HepG2 (cell line): ENCODE measurements around the gene LDLR. TPM values are rescaled to one million over a fixed set of nuclear protein-coding genes. Genes with fewer than 3 reads are reported as not detected.

Experiments
- ATAC-seq: fragments of 200-7000 bp; cut with Tn5 transposase; 3 replicates; pipeline ENCODE4 v1.9.1; 2020; ENCODE audit warnings: mild to moderate bottlenecking, moderate library complexity
- BruUV-seq: library from RNA; stranded (reverse); fragments of 400-500 nt; replicated peaks from 2 replicates; lab custom pipeline; 2021; lab: Mats Ljungman, UMichigan
- CTCF ChIA-PET: fragments of 300-600 bp; formaldehyde crosslinking; extraction: SDS; loops from one replicate; lab custom pipeline; 2021; ENCODE audit warnings: low total read pairs, inconsistent platforms, low intra/inter-chr PET ratio; lab: Yijun Ruan, JAX
- POLR2A ChIA-PET: fragments of 350-600 bp; sonication (Branson Sonifier 250); formaldehyde crosslinking; loops from one replicate; lab custom pipeline; 2020; ENCODE audit warnings: antibody characterized with exemption, inconsistent platforms; lab: Yijun Ruan, JAX
- DNase-seq: peaks from one replicate; pipeline ENCODE4 v3.0.0-alpha.2; 2015; ENCODE audit warnings: low spot score
- FAIRE-seq: peaks from 3 replicates; lab custom pipeline; 2011; peaks lifted over from hg19 to GRCh38; lab: Jason Lieb, UNC
- H2AFZ ChIP-seq: one replicate; pipeline ENCODE4 v1.6.1; 2011; ENCODE audit warnings: low read length, inconsistent platforms
- H3K27ac ChIP-seq: fragments of 300-600 bp; 3 replicates; pipeline ENCODE4 v1.8.0; 2011; ENCODE audit warnings: mixed run types, mild to moderate bottlenecking, mixed read lengths, low read length, inconsistent platforms; ENCODE audit not compliant: insufficient read depth; ENCODE audit errors: extremely low read length
- H3K27me3 ChIP-seq, 2 experiments: fragments of 200-600 bp in 1 of 2; 2 replicates in 1 of 2; 3 replicates in 1 of 2; pipeline versions ENCODE4 v1.6.0 to v1.8.0; 2011; ENCODE audit warnings: low read length in 2 of 2, mild to moderate bottlenecking in 2 of 2, moderate library complexity in 2 of 2, inconsistent platforms in 1 of 2; ENCODE audit not compliant: insufficient read depth in 2 of 2, control insufficient read depth in 1 of 2
- H3K36me3 ChIP-seq, 2 experiments: fragments of 200-600 bp in 1 of 2; replicated peaks in 1 of 2; 2 replicates in 1 of 2; 3 replicates in 1 of 2; pipeline versions ENCODE4 v1.5.1 to v1.8.0; 2011; ENCODE audit warnings: low read length in 2 of 2, inconsistent platforms in 1 of 2; ENCODE audit not compliant: insufficient read depth in 2 of 2, control insufficient read depth in 1 of 2
- H3K4me1 ChIP-seq: 2 replicates; pipeline ENCODE4 v1.5.1; 2012; ENCODE audit warnings: low read length, inconsistent platforms; ENCODE audit not compliant: insufficient read depth
- H3K4me2 ChIP-seq: 2 replicates; pipeline ENCODE4 v1.6.0; 2011; ENCODE audit warnings: low read depth, low read length, inconsistent platforms
- H3K4me3 ChIP-seq, 3 experiments: fragments of 200-600 bp in 1 of 3; sonication (generic), shearing (Covaris generic) in 1 of 3; replicated peaks in 1 of 3; 2 replicates each; pipeline ENCODE4 v1.5.1; 2011 to 2016; ENCODE audit warnings: low read length in 3 of 3, inconsistent platforms in 2 of 3, low read depth in 2 of 3, mild to moderate bottlenecking in 2 of 3, control low read depth in 1 of 3, mixed read lengths in 1 of 3; ENCODE audit not compliant: insufficient read depth in 1 of 3
- H3K79me2 ChIP-seq: one replicate; pipeline ENCODE4 v1.6.1; 2011; ENCODE audit warnings: low read length, inconsistent platforms; ENCODE audit not compliant: insufficient read depth
- H3K9ac ChIP-seq: 2 replicates; pipeline ENCODE4 v1.6.0; 2011; ENCODE audit warnings: mild to moderate bottlenecking, low read depth, low read length, inconsistent platforms; ENCODE audit not compliant: insufficient read depth
- H3K9me3 ChIP-seq: 2 replicates; pipeline ENCODE4 v1.5.1; 2012; ENCODE audit warnings: mild to moderate bottlenecking, low read length
- H4K20me1 ChIP-seq: 2 replicates; pipeline ENCODE4 v1.6.0; 2011; ENCODE audit warnings: inconsistent platforms, mild to moderate bottlenecking, low read length, moderate library complexity; ENCODE audit not compliant: insufficient read depth
- AGO2 ChIP-seq: fragments of 200-400 bp; formaldehyde crosslinking; optimal IDR thresholded peaks from 2 replicates; pipeline ENCODE3; 2017; ENCODE audit warnings: mild to moderate bottlenecking, low read depth, low read length, moderate library complexity
- YEATS4 ChIP-seq: sonication (generic); formaldehyde crosslinking; IDR thresholded peaks from 2 replicates; pipeline ENCODE4 v1.4.0; 2020; ENCODE audit warnings: missing genetic modification reagents, borderline replicate concordance
- ZFP91 ChIP-seq: sonication (generic); formaldehyde crosslinking; IDR thresholded peaks from 2 replicates; pipeline ENCODE4 v1.9.0; 2022; ENCODE audit warnings: missing genetic modification reagents, mild to moderate bottlenecking, borderline replicate concordance
- ZNF558 ChIP-seq: sonication (generic); formaldehyde crosslinking; IDR thresholded peaks from 2 replicates; pipeline ENCODE4 v1.9.0; 2022; ENCODE audit warnings: mild to moderate bottlenecking, missing genetic modification reagents, borderline replicate concordance
- ZNF629 ChIP-seq: sonication (generic); formaldehyde crosslinking; conservative IDR thresholded peaks from 2 replicates; pipeline ENCODE4 v1.5.0; 2020; ENCODE audit warnings: missing genetic modification reagents
- ZNF639 ChIP-seq: conservative IDR thresholded peaks from 2 replicates; pipeline ENCODE4 v1.6.1; 2018; ENCODE audit warnings: missing genetic modification reagents
- WGBS: methylation state at CpG from one replicate; pipeline ENCODE4 v1.1.6; 2017; ENCODE audit warnings: low lambda C conversion rate; 5-methylcytosine and 5-hydroxymethylcytosine counted together
- in situ Hi-C: cut with HindIII; loops from 2 replicates; pipeline ENCODE4 v1.10.0; 2017; ENCODE audit warnings: low pct_unique_long_range_greater_than_20kb; ENCODE audit not compliant: extremely low pct_ligation_motif_present
- intact Hi-C: fragments of 100-400 bp; cut with micrococcal nuclease; formaldehyde crosslinking; loops from one replicate; pipeline ENCODE4 v1.10.0; 2022; ENCODE audit not compliant: unreplicated experiment
- polyA plus RNA-seq, 8 experiments: library from polyadenylated mRNA; depleted of rRNA in 3 of 8; stranded (reverse) in 7 of 8; unstranded in 1 of 8; fragments of >200 nt; fragmentation: Illumina TruSeq in 4 of 8; extraction: Trizol in 4 of 8; gene quantifications; 2 replicates each; pipeline versions ENCODE4 v1.2.1 to v1.2.3, GENCODE V29; 2011 to 2016; ENCODE audit warnings: low read depth in 4 of 8, missing spikeins in 1 of 8, mixed read lengths in 1 of 8; ENCODE audit not compliant: insufficient read depth in 1 of 8
- total RNA-seq, 5 experiments: library from RNA; depleted of rRNA; stranded (reverse); fragments of >200 nt; fragmentation: Illumina TruSeq; extraction: Trizol; gene quantifications; 2 replicates each; pipeline ENCODE4 v1.2.3, GENCODE V29; 2016; ENCODE audit warnings: low read depth in 1 of 5

Gene LDLR
- total and polyA plus RNA-seq, 2 of the 13 experiments (the other 11 are each of a cell fraction or from before 2014, with no cell fraction given), result 51.6 to 92.5 TPM

DNA sequence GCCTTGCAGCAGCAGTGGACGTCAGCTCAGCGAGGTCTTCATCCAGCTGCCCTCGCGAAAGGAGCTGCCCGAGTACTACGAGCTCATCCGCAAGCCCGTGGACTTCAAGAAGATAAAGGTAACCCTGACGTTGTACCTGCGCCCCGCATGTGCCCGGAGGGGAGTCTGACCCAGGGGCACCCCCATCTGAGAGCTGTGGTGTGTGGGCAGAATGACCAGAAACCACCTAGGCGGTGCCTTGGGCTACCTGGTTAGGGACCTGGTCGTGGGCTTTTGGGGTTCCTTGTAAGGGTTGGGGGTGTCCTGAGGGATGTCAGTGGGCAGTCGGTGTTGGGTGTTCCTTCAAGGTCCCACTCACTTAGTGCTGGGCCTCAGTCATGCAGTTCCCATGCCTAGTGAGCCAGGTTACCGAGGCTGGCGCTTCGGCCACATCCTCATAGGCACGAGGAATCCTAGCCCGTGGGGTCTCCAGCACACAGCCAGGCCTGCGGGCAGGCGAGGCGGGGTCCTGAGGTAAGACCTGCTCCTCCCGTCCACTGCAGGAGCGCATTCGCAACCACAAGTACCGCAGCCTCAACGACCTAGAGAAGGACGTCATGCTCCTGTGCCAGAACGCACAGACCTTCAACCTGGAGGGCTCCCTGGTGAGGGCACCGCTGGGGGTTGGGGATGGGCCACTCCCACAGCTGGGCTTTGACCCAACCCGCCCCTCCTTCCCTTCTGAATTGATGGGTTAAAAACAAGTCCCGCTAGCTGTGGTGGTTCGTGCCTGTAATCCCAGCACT is 30.8 kb upstream of the LDLR start:
- no TSS peak for BruUV-seq
- no peak overlapping the region for H3K4me3 ChIP-seq
- DNase-seq (no peak), ATAC-seq (no peak), FAIRE-seq (no peak)
- in situ Hi-C loops, result no loop called here
- H3K36me3 ChIP-seq, result peaks cover 15 to 24% of the 10 kb centered on the region in 2 experiments; a peak in 3 of 5 replicates
- ChIA-PET CTCF (no interaction called here), POLR2A (interaction anchor here (0.6 kb wide), 1 partner anchor 95 kb away, joined by 4 read pairs; no protein-coding TSS in a partner anchor)
- no peak overlapping the region for H3K9ac ChIP-seq
- 95% methylated on average over 20 of the region's 34 CpGs for WGBS
- H4K20me1 ChIP-seq, result no peaks in the 10 kb centered on the region
- no peak overlapping the region for H3K27ac ChIP-seq
- H2AFZ ChIP-seq, result no peak overlapping the region
- TF ChIP-seq YEATS4 (CRISPR knock-in tag) (no peak), AGO2 (peak; percentile 28)
- no peaks in the 10 kb centered on the region for H3K27me3 ChIP-seq
- no peaks in the 10 kb centered on the region for H3K79me2 ChIP-seq
- no peaks in the 10 kb centered on the region for H3K9me3 ChIP-seq
- no peak overlapping the region for H3K4me2 ChIP-seq
- H3K4me1 ChIP-seq, result peaks cover 15% of the 10 kb centered on the region
- intact Hi-C loops, result no loop called here

GRCh38 chr19:11059511-11060358 is 29.5 kb upstream of the LDLR start:
- Histone ChIP-seq H2AFZ (no peak overlapping the region), H3K36me3 (peaks cover 9 to 18% of the 10 kb centered on the region in 2 experiments; a peak in 3 of 5 replicates), H3K4me3 (no peak overlapping the region), H3K27ac (no peak overlapping the region), H3K9me3 (no peaks in the 10 kb centered on the region), H3K4me2 (no peak overlapping the region), H4K20me1 (no peaks in the 10 kb centered on the region), H3K27me3 (no peaks in the 10 kb centered on the region)
- intact Hi-C loops (no loop called here), in situ Hi-C loops (no loop called here)
- ATAC-seq (no peak), DNase-seq (no peak)
- WGBS, result 96% methylated on average over 39 of the region's 43 CpGs
- TF ChIP-seq ZFP91 (CRISPR knock-in tag) (no peak), ZNF639 (CRISPR knock-in tag) (no peak), AGO2 (peak; percentile 80), ZNF629 (peak; percentile 45), ZNF558 (CRISPR knock-in tag) (no peak)
- TF ChIP-seq, all 625 proteins: peak for 2
- Histone ChIP-seq H3K4me1 (peaks cover 16% of the 10 kb centered on the region), H3K9ac (no peak overlapping the region), H3K79me2 (no peaks in the 10 kb centered on the region)
- ChIA-PET CTCF (no interaction called here), POLR2A (no interaction called here)
- no TSS peak for BruUV-seq
- no peak for FAIRE-seq
